ENCODE results near the gene KRTAP1-5.

The KRTAP1-5 gene

DNA sequence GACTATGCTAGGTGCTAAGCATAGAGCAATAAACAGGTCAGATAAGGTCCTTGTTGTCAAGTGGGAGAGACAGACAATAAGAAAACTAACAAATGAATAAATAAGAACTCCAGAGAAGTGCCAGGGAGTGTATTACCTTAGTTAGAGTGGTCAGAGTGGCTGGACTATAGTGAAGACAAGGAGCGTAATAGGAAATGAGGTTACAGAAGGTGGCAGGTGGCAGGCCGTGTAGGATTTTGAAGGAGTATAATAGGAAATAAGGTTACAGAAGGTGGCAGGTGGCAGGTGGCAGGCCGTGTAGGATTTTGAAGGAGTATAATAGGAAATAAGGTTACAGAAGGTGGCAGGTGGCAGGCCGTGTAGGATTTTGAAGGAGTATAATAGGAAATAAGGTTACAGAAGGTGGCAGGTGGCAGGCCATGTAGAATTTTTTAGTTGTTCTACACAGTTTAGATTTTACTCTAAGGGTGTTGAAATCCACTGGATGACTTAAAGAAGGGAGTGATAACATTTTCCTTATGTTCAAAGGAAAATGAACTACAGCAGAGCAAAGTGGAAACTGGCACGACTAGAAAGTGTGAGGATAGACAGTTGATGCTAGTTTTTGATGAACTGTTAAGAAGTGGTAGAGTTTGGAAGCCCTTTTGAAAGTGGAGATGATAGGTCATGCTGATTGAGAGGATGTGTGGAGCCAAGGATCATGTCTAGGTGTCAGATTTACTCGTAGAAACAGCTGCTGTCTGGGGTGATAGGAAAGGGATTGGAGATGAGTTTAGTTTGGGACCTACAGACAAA is 14.5 kb downstream of the KRTAP1-5 start:
- TF ChIP-seq, protein P1, sequence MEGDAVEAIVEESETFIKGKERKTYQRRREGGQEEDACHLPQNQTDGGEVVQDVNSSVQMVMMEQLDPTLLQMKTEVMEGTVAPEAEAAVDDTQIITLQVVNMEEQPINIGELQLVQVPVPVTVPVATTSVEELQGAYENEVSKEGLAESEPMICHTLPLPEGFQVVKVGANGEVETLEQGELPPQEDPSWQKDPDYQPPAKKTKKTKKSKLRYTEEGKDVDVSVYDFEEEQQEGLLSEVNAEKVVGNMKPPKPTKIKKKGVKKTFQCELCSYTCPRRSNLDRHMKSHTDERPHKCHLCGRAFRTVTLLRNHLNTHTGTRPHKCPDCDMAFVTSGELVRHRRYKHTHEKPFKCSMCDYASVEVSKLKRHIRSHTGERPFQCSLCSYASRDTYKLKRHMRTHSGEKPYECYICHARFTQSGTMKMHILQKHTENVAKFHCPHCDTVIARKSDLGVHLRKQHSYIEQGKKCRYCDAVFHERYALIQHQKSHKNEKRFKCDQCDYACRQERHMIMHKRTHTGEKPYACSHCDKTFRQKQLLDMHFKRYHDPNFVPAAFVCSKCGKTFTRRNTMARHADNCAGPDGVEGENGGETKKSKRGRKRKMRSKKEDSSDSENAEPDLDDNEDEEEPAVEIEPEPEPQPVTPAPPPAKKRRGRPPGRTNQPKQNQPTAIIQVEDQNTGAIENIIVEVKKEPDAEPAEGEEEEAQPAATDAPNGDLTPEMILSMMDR (conservative IDR thresholded peaks at IDR 0.05; ENCODE audit: low read depth) = no peak
- CTCF ChIA-PET = no interaction called here
- POLR2A ChIA-PET (ENCODE audit: low non-redundant PET) = no interaction called here
- H3K27ac ChIP-seq = no peak overlapping the region
- no peak for DNase-seq (ENCODE audit: low spot score)

DNA sequence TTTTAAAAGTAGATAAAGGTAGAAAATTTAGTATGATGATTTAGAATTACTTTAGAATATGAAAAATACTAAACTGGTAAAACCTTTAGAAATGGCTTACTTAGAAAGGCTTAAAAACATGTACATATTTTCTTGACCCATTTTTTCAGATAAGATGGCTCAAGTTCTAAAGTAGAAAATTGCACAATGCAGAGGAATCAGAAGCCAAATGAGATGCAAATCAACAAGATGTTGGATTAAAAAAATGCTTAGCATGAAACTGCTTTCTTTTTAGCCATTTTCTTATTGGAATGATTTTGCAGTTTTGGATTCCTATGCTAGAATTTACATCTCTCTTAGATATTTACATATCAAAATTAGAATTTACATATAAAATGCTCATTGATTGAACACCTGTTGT is 16.6 kb downstream of the KRTAP1-5 start:
- POLR2A ChIA-PET (ENCODE audit: low non-redundant PET) = no interaction called here
- TF ChIP-seq, protein P1 (conservative IDR thresholded peaks at IDR 0.05; ENCODE audit: low read depth) = no peak
- CTCF ChIA-PET = interaction anchor here (0.5 to 1.4 kb wide), 2 partner anchors 42 to 174 kb away, joined by 3 to 4 read pairs; partner anchors contain the start of gene KRTAP4-1
- no peak for DNase-seq (ENCODE audit: low spot score)
- no peak overlapping the region for H3K27ac ChIP-seq

DNA sequence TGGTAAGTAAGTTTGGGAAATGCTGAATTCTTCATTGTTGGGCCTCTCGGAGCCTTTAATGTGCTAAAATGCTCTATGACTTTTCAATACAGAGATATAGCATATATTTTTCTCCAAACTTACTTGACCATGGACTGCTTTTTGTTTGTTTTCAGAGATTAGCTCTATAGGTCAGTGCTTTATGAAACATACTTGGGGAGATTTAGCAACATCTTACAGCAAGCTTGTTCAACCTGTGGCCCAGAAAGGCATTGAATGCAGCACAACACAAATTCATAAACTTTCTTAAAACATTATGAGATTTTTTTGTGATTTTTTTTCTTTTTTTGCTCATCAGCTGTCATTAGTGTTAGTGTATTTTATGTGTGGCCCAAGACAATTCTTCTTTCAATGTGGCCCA is 17.1 kb downstream of the KRTAP1-5 start:
- CTCF ChIA-PET = interaction anchor here (0.5 to 1.4 kb wide), 2 partner anchors 41 to 175 kb away, joined by 3 to 4 read pairs; partner anchors contain the start of gene KRTAP4-1
- H3K27ac ChIP-seq = no peak overlapping the region
- DNase-seq (ENCODE audit: low spot score) = no peak
- POLR2A ChIA-PET (ENCODE audit: low non-redundant PET) = no interaction called here
- TF ChIP-seq, protein P1 (conservative IDR thresholded peaks at IDR 0.05; ENCODE audit: low read depth) = no peak

DNA sequence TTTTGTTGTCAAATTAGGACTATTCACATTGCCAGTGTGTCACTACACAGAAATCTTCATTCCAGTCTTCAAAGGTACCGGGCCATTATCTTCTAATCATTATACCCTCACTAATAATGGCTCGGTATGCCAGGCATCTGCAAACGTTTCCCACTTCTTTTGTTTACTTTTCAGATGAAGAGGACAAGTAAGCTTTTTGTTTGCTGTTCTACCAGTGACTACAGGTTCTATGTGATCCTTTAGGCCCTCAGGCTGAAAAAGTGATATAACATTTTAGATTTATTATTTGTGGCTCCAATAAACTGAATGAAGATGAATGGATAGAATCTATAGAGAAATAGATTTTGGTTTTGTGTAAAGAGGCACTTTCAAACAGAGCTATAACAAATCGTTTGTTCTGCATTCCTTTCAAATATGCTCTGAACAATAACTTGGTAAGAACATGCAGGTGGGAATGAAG is 17.7 kb downstream of the KRTAP1-5 start:
- ChIA-PET CTCF (interaction anchor here (1.4 kb wide), 1 partner anchor 175 kb away, joined by 3 read pairs; the partner anchor contains the start of gene KRTAP4-1), POLR2A (ENCODE audit: low non-redundant PET) (no interaction called here)
- no peak for DNase-seq (ENCODE audit: low spot score)
- no peak overlapping the region for H3K27ac ChIP-seq
- TF ChIP-seq, protein P1 (conservative IDR thresholded peaks at IDR 0.05; ENCODE audit: low read depth) = no peak

DNA sequence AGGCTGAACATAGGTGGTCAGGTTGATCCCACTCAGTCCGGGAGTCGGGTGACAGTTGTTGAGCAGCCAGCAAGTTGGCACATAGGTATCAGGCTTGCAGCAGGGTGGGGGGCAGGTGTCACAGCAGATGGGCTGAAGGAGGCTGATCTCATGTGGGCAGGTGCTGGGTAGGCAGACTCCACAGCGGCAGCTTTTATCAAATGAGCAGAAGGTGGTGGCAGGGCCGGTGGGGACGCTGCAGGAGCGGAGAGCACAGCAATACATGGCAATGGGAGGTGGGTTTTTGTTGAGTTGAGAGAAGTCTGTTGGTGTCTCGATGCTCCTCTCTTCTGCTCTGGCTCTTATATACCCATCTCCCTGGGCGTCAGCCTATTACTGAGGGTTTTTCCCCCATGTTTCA is 18.2 kb downstream of the KRTAP1-5 start, which contains the start of gene KRTAP3-1:
TSS of gene KRTAP3-1 (minus strand) at position 318 of the 400 bp plus-strand sequence. CDS start at position 264, 54 bp downstream.
- CTCF ChIA-PET = interaction anchor here (1.4 kb wide), 1 partner anchor 176 kb away, joined by 3 read pairs; the partner anchor contains the start of gene KRTAP4-1
- TF ChIP-seq, protein P1 (conservative IDR thresholded peaks at IDR 0.05; ENCODE audit: low read depth) = no peak
- no peak within 1 kb of the TSS for H3K27ac ChIP-seq
- POLR2A ChIA-PET (ENCODE audit: low non-redundant PET) = no interaction called here
- no peak for DNase-seq (ENCODE audit: low spot score)

DNA sequence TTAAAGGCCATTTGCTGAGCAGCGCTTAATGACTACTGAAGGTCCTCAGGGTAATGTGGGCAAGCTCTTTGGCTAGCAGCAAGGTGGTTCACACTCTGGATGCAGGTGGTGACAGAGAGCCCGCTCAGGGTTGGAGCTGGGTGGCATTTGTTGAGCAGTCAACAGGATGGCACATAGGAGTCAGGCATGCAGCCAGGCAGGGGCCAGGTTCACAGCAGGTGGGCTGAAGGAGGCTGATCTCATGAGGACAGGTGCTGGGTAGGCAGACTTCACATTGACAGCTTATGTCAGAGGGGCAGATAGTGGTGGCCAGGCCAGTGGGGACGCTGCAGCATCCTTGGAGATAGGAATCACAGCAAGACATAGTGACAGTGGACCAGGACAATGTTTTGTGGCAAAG is 22.6 kb downstream of the KRTAP1-5 start:
- ChIA-PET POLR2A (ENCODE audit: low non-redundant PET) (no interaction called here), CTCF (interaction anchor here (0.5 kb wide), 1 partner anchor 575 kb away, joined by 3 read pairs; no protein-coding TSS in a partner anchor)
- TF ChIP-seq, protein P1 (conservative IDR thresholded peaks at IDR 0.05; ENCODE audit: low read depth) = no peak
- no peak overlapping the region for H3K27ac ChIP-seq
- DNase-seq (ENCODE audit: low spot score) = no peak

Data from RWPE1 (cell line).